GM12873 (cell line): ENCODE results near the gene GATA3.

Experiments used
- CTCF ChIP-seq: IDR thresholded peaks from 2 replicates; pipeline ENCODE4 v1.5.1; 2012; ENCODE audit warnings: low read depth, mild to moderate bottlenecking, moderate library complexity, low read length, control low read depth; ENCODE audit not compliant: insufficient read depth; ENCODE audit errors: missing control alignments

The GATA3 gene

DNA sequence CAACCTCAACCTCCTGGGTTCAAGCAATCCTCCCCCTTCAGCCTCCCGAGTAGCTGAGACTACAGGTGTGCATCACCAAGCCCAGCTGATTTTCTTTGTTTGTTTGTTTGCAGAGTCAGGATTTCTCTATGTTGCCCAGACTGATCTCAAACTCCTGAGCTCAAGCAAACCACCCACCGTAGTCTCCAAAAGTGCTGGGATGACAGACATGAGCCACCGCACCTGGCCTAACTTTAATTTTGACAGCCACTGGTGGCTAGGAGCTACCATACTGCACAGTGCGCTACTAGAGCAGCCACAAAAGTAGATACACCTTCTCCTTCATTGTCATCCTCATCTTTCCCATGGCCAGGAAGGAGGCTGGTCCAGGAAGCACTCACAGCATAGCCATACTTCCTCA, 31.2 kb upstream of the GATA3 start:
- no peak for TF ChIP-seq CTCF

DNA sequence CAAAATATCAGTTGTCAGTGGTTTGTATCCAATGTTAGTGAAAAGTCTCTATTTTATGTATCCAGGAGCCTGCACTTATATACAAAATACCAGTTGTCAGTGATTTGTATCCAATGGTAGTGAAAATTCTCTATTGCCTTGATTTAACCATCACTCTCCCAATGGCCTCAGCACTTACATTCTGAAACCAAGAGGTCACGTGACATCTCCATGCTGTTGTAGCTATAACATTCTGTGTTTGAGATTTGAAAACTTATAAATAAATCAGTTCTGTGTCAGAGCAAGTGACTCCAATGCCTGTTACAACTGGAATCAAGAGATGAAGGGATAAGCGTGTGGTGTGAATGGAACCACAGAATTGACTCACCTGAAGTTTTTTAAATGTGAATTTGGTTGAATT, 30.6 kb upstream of the GATA3 start:
- no peak for TF ChIP-seq CTCF

- no peak for TF ChIP-seq CTCF
These were observed 27.9 kb upstream of the GATA3 start for GRCh38 chr10:8026349-8027259.

GRCh38 chr10:8032558-8032957, 21.9 kb upstream of the GATA3 start:
- no peak for TF ChIP-seq CTCF

- TF ChIP-seq CTCF, result no peak
These were observed 20.5 kb upstream of the GATA3 start for GRCh38 chr10:8033812-8034465.

- TF ChIP-seq CTCF, result no peak
These were observed 20.0 kb upstream of the GATA3 start for GRCh38 chr10:8034466-8035005.

DNA sequence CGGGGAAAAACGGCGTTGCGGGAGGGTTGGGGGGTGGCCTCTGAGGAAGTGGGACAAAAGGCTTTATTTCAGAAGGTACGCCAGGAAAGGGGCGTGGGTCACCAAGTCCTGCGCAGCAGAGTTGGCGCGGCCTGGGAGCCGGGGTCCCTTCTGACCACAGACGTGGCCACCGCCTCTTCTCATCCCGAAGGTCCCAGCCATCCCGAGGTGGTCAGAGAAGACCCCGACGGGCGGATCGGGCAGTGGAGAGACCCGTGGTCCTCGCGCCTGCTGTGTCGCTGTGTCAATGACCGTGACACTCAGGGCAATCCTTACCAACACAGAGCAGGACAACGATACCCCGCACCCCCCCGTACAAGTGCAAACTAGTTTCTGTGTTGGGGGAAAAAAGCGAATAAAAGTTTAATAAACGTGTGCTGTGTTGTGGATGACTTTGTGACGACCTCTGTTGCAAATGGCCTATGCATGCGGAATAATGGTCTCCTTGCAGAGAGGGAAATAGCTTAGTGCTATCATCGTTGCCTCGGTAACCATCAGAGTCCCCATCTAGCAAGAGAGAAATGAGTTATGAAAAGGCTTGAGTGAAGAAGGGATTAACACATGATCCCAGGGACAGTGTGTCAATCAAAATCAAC, 19.4 kb upstream of the GATA3 start:
- TF ChIP-seq CTCF, result no peak
